GM12878 (cell line): ENCODE data around the gene TMEM266. TPM values are rescaled to one million over a fixed set of nuclear protein-coding genes. Genes with fewer than 3 reads are reported as not detected.

Source experiments
- ATAC-seq: fragments of 200-7000 bp; cut with Tn5 transposase; 3 replicates; pipeline ENCODE4 v1.9.1; 2020; ENCODE audit warnings: mild to moderate bottlenecking, moderate library complexity
- BruUV-seq: library from RNA; stranded (reverse); fragments of 400-500 nt; replicated peaks from 2 replicates; lab custom pipeline; 2021; lab: Mats Ljungman, UMichigan
- CTCF ChIA-PET: fragments of 300-600 bp; sonication (Branson Sonifier 250); formaldehyde crosslinking; extraction: SDS; loops from one replicate; lab custom pipeline; 2021; ENCODE audit warnings: inconsistent platforms; lab: Yijun Ruan, JAX
- POLR2A ChIA-PET: fragments of 350-600 bp; formaldehyde crosslinking; extraction: SDS; loops from one replicate; lab custom pipeline; 2021; ENCODE audit warnings: inconsistent platforms; lab: Charles Lee
- RAD21 ChIA-PET: fragments of 300-600 bp; sonication (Branson Sonifier 250); formaldehyde crosslinking; loops from one replicate; lab custom pipeline; 2023; ENCODE audit warnings: antibody characterized with exemption; ENCODE audit not compliant: unreplicated experiment; lab: Charles Lee
- SMC1A ChIA-PET: fragments of 300-600 bp; sonication (Branson Sonifier 250); formaldehyde crosslinking; loops from one replicate; lab custom pipeline; 2023; ENCODE audit not compliant: unreplicated experiment, uncharacterized antibody; lab: Charles Lee
- DNase-seq: peaks from one replicate; pipeline ENCODE4 v3.0.0-alpha.2; 2011; ENCODE audit warnings: low read depth, low spot score
- FAIRE-seq: peaks from 3 replicates; lab custom pipeline; 2011; peaks lifted over from hg19 to GRCh38; lab: Jason Lieb, UNC
- H2AFZ ChIP-seq: 2 replicates; pipeline ENCODE4 v1.6.0; 2011; ENCODE audit warnings: low read depth, low read length, control low read depth; ENCODE audit not compliant: control insufficient read depth
- H3K27ac ChIP-seq: 2 replicates; pipeline ENCODE4 v1.5.1; 2011; ENCODE audit warnings: control low read depth; ENCODE audit not compliant: control insufficient read depth, insufficient read depth
- H3K27me3 ChIP-seq, 2 experiments: replicated peaks in 1 of 2; 2 replicates each; pipeline versions ENCODE4 v1.6.0 to v1.6.1; 2011; ENCODE audit warnings: low read length in 1 of 2; ENCODE audit not compliant: control insufficient read depth in 2 of 2, insufficient read depth in 2 of 2
- H3K36me3 ChIP-seq, 2 experiments: 2 replicates each; pipeline ENCODE4 v1.5.1; 2011; ENCODE audit warnings: low read length in 1 of 2; ENCODE audit not compliant: control insufficient read depth in 2 of 2, insufficient read depth in 2 of 2
- H3K4me1 ChIP-seq: 2 replicates; pipeline ENCODE4 v1.6.1; 2011; ENCODE audit warnings: mild to moderate bottlenecking, low read length, moderate library complexity, mixed read lengths; ENCODE audit not compliant: control insufficient read depth, insufficient read depth
- H3K4me2 ChIP-seq: 2 replicates; pipeline ENCODE4 v1.6.0; 2011; ENCODE audit warnings: control low read depth; ENCODE audit not compliant: control insufficient read depth, insufficient read depth
- H3K4me3 ChIP-seq: fragments of 200-600 bp; sonication (generic); 2 replicates; pipeline ENCODE4 v1.5.1; 2016
- H3K79me2 ChIP-seq: 2 replicates; pipeline ENCODE4 v1.6.0; 2011; ENCODE audit warnings: low read length; ENCODE audit not compliant: control insufficient read depth, insufficient read depth
- H3K9ac ChIP-seq: 2 replicates; pipeline ENCODE4 v1.8.0; 2011; ENCODE audit warnings: low read length, control low read depth, mixed read lengths; ENCODE audit not compliant: control insufficient read depth, insufficient read depth
- H3K9me3 ChIP-seq: replicated peaks from 3 replicates; pipeline ENCODE4 v1.5.1; 2011; ENCODE audit warnings: mild to moderate bottlenecking, low read length; ENCODE audit not compliant: control insufficient read depth, insufficient read depth
- H4K20me1 ChIP-seq: 2 replicates; pipeline ENCODE4 v1.6.0; 2011; ENCODE audit not compliant: control insufficient read depth, insufficient read depth
- BACH1 ChIP-seq: fragments of 450-650 bp; IDR thresholded peaks from 2 replicates; pipeline ENCODE4 v1.6.1; 2017; ENCODE audit warnings: mild to moderate bottlenecking, borderline replicate concordance
- BCL11A ChIP-seq: IDR thresholded peaks from 2 replicates; pipeline ENCODE4 v1.6.1; 2011; ENCODE audit warnings: low read depth, low read length
- BHLHE40 ChIP-seq, 2 experiments: fragments of 450-650 bp in 1 of 2; IDR thresholded peaks; 2 replicates each; pipeline ENCODE4 v1.6.1; 2011 to 2017; ENCODE audit warnings: low read depth in 2 of 2, borderline replicate concordance in 1 of 2, improper control_type of control experiment in 1 of 2, low read length in 1 of 2, mild to moderate bottlenecking in 1 of 2
- DPF2 ChIP-seq: fragments of 450-650 bp; IDR thresholded peaks from 2 replicates; pipeline ENCODE4 v1.6.1; 2017; ENCODE audit warnings: mild to moderate bottlenecking
- EP300 ChIP-seq, 2 experiments: fragments of 150-350 bp in 1 of 2; IDR thresholded peaks; 2 replicates each; pipeline ENCODE4 v1.6.1; 2011 to 2012; ENCODE audit warnings: low read depth in 2 of 2, low read length in 2 of 2, borderline replicate concordance in 1 of 2, improper control_type of control experiment in 1 of 2, inconsistent platforms in 1 of 2; ENCODE audit not compliant: control insufficient read depth in 1 of 2
- EZH2 ChIP-seq: IDR thresholded peaks from 2 replicates; pipeline ENCODE4 v1.6.1; 2012; ENCODE audit warnings: low read depth, mild to moderate bottlenecking, control low read depth, inconsistent platforms, low read length, borderline replicate concordance; ENCODE audit not compliant: control insufficient read depth
- PAX5 ChIP-seq: IDR thresholded peaks from 2 replicates; pipeline ENCODE4 v1.6.1; 2011; ENCODE audit warnings: low read depth, low read length, borderline replicate concordance
- POU2F2 ChIP-seq: IDR thresholded peaks from 3 replicates; pipeline ENCODE4 v1.6.1; 2011; ENCODE audit warnings: low read depth, mild to moderate bottlenecking, low read length, borderline replicate concordance
- RAD51 ChIP-seq: fragments of 450-650 bp; IDR thresholded peaks from 2 replicates; pipeline ENCODE4 v1.6.1; 2016; ENCODE audit warnings: moderate library complexity, mild to moderate bottlenecking, inconsistent platforms
- RUNX3 ChIP-seq: IDR thresholded peaks from 2 replicates; pipeline ENCODE4 v1.6.1; 2012; ENCODE audit warnings: low read length, inconsistent platforms
- TBL1XR1 ChIP-seq: IDR thresholded peaks from 2 replicates; pipeline ENCODE4 v1.6.1; 2012; ENCODE audit warnings: low read depth, low read length, improper control_type of control experiment
- ZNF217 ChIP-seq: fragments of 450-650 bp; IDR thresholded peaks from 2 replicates; pipeline ENCODE4 v1.6.1; 2017; ENCODE audit warnings: antibody characterized with exemption, mild to moderate bottlenecking
- WGBS: methylation state at CpG from one replicate; pipeline ENCODE4 v1.1.6; 2016; ENCODE audit warnings: low lambda C conversion rate; ENCODE audit not compliant: insufficient replicate concordance, insufficient coverage; ENCODE audit errors: missing lambda C conversion rate; 5-methylcytosine and 5-hydroxymethylcytosine counted together
- in situ Hi-C: fragments of 300-500 bp; cut with MboI; formaldehyde crosslinking; loops from 9 replicates; pipeline ENCODE4 v1.14.3; 2018; ENCODE audit warnings: mixed read lengths
- intact Hi-C: fragments of 100-400 bp; cut with micrococcal nuclease; formaldehyde crosslinking; loops from one replicate; pipeline ENCODE4 v1.14.2; 2022; ENCODE audit not compliant: unreplicated experiment
- polyA plus RNA-seq, 11 experiments: library from polyadenylated mRNA; depleted of rRNA in 4 of 11; unstranded in 6 of 11; stranded (reverse) in 5 of 11; fragments of >200 nt; fragmentation: Nextera tagmentation in 4 of 11; fragmentation: Illumina TruSeq in 1 of 11; extraction: Ambion mirVana in 4 of 11; extraction: Trizol in 1 of 11; gene quantifications; 1 replicate in 1 of 11; 2 replicates in 10 of 11; pipeline versions ENCODE4 v1.2.1 to v1.2.3, GENCODE V29; 2011 to 2016; ENCODE audit warnings: inconsistent platforms in 2 of 11, missing spikeins in 2 of 11, low read depth in 1 of 11
- total RNA-seq, 4 experiments: library from RNA; depleted of rRNA in 3 of 4; stranded (reverse); fragments of >200 nt in 3 of 4; fragmentation: Illumina TruSeq in 1 of 4; extraction: Trizol in 1 of 4; gene quantifications; 2 replicates each; pipeline versions ENCODE4 v1.2.1 to v1.2.3, GENCODE V29; 2013 to 2021
- TF ChIP-seq, protein P1 (sequence below): IDR thresholded peaks from 2 replicates; pipeline ENCODE4 v1.6.1; 2012; ENCODE audit warnings: low read length, inconsistent platforms
- TF ChIP-seq, protein P2 (sequence below): fragments of 450-650 bp; formaldehyde crosslinking; IDR thresholded peaks from 2 replicates; pipeline ENCODE4 v1.5.0; 2022; ENCODE audit warnings: mild to moderate bottlenecking, missing genetic modification characterization
- TF ChIP-seq, protein P3 (sequence below): fragments of 450-650 bp; IDR thresholded peaks from 2 replicates; pipeline ENCODE4 v1.6.1; 2017; ENCODE audit warnings: mild to moderate bottlenecking, moderate library complexity

The TMEM266 gene
- total and polyA plus RNA-seq, 10 of the 15 experiments (the other 5 are each of a cell fraction or from before 2014, with no cell fraction given) = 0.11 to 0.70 (median 0.39) TPM

DNA sequence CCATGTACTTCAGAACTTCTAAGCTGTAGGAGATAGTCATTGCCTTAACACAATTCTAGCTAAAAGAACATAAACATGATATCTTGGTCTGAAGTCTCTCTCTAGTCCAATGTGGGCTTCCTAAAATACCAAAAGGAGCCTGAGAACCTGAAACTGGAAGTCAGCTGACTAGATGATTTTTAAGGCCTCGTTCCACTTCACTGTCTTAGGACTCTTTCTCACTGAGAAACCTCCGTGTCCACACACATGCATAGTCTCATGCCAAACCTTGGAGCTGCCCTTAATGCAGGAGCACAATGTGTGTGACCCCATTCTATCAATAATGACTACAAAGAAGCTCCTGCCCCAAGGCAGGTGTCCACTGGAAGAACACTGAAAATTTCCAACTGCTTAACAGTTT, 163.7 kb downstream of the TMEM266 start:
- no peaks in the 10 kb centered on the region for H3K79me2 ChIP-seq
- ChIA-PET SMC1A (interaction anchor here (0.8 to 1.9 kb wide), 5 partner anchors 9 to 482 kb away, joined by 3 to 5 read pairs (median 3); no protein-coding TSS in a partner anchor), RAD21 (interaction anchor here (0.8 kb wide), 1 partner anchor 32 kb away, joined by 4 read pairs; no protein-coding TSS in a partner anchor), POLR2A (interaction anchor here (0.7 to 1.6 kb wide), 4 partner anchors 9 to 765 kb away, joined by 3 to 7 read pairs (median 4); no protein-coding TSS in a partner anchor), CTCF (interaction anchor here (0.8 to 3.2 kb wide), 3 partner anchors 13 to 301 kb away, joined by 3 to 12 read pairs (median 3); no protein-coding TSS in a partner anchor)
- DNase-seq = peak; percentile 64
- intact Hi-C loops = no loop called here
- in situ Hi-C loops = no loop called here
- WGBS = 18% methylated on average over 2 of the region's 2 CpGs
- no peaks in the 10 kb centered on the region for H3K27me3 ChIP-seq
- H3K4me1 ChIP-seq = peaks cover 12% of the 10 kb centered on the region
- peak; percentile 31 for FAIRE-seq
- H3K9ac ChIP-seq = no peak overlapping the region
- H2AFZ ChIP-seq = no peak overlapping the region
- peak; percentile 78 for ATAC-seq
- H3K36me3 ChIP-seq = peaks cover 0 to 25% of the 10 kb centered on the region in 2 experiments; a peak in 3 of 4 replicates
- no peak overlapping the region for H3K4me3 ChIP-seq
- H4K20me1 ChIP-seq = no peaks in the 10 kb centered on the region
- peak overlapping the region; percentile 79 for H3K27ac ChIP-seq
- peaks cover 2% of the 10 kb centered on the region; the same call in 2 of the 3 replicates for H3K9me3 ChIP-seq
- BruUV-seq = no TSS peak
- H3K4me2 ChIP-seq = no peak overlapping the region; the same call in 1 of the 2 replicates
- no peak for TF ChIP-seq ZNF217
- no peak for TF ChIP-seq EZH2
- peak; percentile 72; the same call in 1 of the 2 replicates for TF ChIP-seq PAX5
- no peak for TF ChIP-seq BACH1
- TF ChIP-seq POU2F2 = peak; percentile 60; the same call in 2 of the 3 replicates
- peak; percentile 49 for TF ChIP-seq RUNX3
- TF ChIP-seq, protein P1, sequence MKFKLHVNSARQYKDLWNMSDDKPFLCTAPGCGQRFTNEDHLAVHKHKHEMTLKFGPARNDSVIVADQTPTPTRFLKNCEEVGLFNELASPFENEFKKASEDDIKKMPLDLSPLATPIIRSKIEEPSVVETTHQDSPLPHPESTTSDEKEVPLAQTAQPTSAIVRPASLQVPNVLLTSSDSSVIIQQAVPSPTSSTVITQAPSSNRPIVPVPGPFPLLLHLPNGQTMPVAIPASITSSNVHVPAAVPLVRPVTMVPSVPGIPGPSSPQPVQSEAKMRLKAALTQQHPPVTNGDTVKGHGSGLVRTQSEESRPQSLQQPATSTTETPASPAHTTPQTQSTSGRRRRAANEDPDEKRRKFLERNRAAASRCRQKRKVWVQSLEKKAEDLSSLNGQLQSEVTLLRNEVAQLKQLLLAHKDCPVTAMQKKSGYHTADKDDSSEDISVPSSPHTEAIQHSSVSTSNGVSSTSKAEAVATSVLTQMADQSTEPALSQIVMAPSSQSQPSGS = peak; percentile 59; the same call in 1 of the 2 replicates
- TF ChIP-seq, protein P2, sequence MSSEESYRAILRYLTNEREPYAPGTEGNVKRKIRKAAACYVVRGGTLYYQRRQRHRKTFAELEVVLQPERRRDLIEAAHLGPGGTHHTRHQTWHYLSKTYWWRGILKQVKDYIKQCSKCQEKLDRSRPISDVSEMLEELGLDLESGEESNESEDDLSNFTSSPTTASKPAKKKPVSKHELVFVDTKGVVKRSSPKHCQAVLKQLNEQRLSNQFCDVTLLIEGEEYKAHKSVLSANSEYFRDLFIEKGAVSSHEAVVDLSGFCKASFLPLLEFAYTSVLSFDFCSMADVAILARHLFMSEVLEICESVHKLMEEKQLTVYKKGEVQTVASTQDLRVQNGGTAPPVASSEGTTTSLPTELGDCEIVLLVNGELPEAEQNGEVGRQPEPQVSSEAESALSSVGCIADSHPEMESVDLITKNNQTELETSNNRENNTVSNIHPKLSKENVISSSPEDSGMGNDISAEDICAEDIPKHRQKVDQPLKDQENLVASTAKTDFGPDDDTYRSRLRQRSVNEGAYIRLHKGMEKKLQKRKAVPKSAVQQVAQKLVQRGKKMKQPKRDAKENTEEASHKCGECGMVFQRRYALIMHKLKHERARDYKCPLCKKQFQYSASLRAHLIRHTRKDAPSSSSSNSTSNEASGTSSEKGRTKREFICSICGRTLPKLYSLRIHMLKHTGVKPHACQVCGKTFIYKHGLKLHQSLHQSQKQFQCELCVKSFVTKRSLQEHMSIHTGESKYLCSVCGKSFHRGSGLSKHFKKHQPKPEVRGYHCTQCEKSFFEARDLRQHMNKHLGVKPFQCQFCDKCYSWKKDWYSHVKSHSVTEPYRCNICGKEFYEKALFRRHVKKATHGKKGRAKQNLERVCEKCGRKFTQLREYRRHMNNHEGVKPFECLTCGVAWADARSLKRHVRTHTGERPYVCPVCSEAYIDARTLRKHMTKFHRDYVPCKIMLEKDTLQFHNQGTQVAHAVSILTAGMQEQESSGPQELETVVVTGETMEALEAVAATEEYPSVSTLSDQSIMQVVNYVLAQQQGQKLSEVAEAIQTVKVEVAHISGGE (CRISPR knock-in tag) = no peak
- TF ChIP-seq TBL1XR1 = no peak
- TF ChIP-seq, protein P3, sequence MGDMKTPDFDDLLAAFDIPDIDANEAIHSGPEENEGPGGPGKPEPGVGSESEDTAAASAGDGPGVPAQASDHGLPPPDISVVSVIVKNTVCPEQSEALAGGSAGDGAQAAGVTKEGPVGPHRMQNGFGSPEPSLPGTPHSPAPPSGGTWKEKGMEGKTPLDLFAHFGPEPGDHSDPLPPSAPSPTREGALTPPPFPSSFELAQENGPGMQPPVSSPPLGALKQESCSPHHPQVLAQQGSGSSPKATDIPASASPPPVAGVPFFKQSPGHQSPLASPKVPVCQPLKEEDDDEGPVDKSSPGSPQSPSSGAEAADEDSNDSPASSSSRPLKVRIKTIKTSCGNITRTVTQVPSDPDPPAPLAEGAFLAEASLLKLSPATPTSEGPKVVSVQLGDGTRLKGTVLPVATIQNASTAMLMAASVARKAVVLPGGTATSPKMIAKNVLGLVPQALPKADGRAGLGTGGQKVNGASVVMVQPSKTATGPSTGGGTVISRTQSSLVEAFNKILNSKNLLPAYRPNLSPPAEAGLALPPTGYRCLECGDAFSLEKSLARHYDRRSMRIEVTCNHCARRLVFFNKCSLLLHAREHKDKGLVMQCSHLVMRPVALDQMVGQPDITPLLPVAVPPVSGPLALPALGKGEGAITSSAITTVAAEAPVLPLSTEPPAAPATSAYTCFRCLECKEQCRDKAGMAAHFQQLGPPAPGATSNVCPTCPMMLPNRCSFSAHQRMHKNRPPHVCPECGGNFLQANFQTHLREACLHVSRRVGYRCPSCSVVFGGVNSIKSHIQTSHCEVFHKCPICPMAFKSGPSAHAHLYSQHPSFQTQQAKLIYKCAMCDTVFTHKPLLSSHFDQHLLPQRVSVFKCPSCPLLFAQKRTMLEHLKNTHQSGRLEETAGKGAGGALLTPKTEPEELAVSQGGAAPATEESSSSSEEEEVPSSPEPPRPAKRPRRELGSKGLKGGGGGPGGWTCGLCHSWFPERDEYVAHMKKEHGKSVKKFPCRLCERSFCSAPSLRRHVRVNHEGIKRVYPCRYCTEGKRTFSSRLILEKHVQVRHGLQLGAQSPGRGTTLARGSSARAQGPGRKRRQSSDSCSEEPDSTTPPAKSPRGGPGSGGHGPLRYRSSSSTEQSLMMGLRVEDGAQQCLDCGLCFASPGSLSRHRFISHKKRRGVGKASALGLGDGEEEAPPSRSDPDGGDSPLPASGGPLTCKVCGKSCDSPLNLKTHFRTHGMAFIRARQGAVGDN = 0 out of 2 replicates have a peak, but pooled peaks have one; percentile 51
- TF ChIP-seq RAD51 = peak; percentile 44; the same call in 1 of the 2 replicates
- no peak for TF ChIP-seq BCL11A
- no peak for TF ChIP-seq DPF2
- 0 out of 4 replicates have a peak, but pooled peaks of 1 of the 2 experiments have one; percentile 20 for TF ChIP-seq BHLHE40 (IDR thresholded peaks at IDR 0.05; ENCODE audit: borderline replicate concordance in 1 of 2, low read depth in 2 of 2, low read length in 1 of 2)
- no peak for TF ChIP-seq EP300 (IDR thresholded peaks at IDR 0.05; ENCODE audit: borderline replicate concordance in 1 of 2, control insufficient read depth in 1 of 2, low read depth in 2 of 2, low read length in 2 of 2)
